H1 (cell line): ENCODE results near the gene SDC4. TPM values are rescaled to one million over a fixed set of nuclear protein-coding genes. Genes with fewer than 3 reads are reported as not detected.

ENCODE experiments used
- CTCF ChIA-PET: fragments of 300-600 bp; sonication (Branson Sonifier 250); formaldehyde crosslinking; loops from one replicate; lab custom pipeline; 2021; ENCODE audit not compliant: partially characterized antibody; lab: Charles Lee
- POLR2A ChIA-PET: fragments of 300-600 bp; sonication (Branson Sonifier 250); formaldehyde crosslinking; loops from one replicate; lab custom pipeline; 2021; ENCODE audit warnings: inconsistent platforms; ENCODE audit not compliant: partially characterized antibody; lab: Charles Lee
- DNase-seq, 2 experiments: peaks; one replicate each; pipeline versions ENCODE4 v3.0.0 to v3.0.0-alpha.2; 2010 to 2022; ENCODE audit warnings: low spot score in 2 of 2, low read depth in 1 of 2, mixed read lengths in 1 of 2
- FAIRE-seq: peaks from 2 replicates; lab custom pipeline; 2011; peaks lifted over from hg19 to GRCh38; lab: Jason Lieb, UNC
- H2AFZ ChIP-seq: 2 replicates; pipeline ENCODE4 v1.8.1; 2012; ENCODE audit warnings: low read length, inconsistent platforms
- H2AK5ac ChIP-seq: 2 replicates; pipeline ENCODE4 v1.6.1; 2013; ENCODE audit warnings: low read depth, low read length
- H2BK120ac ChIP-seq: replicated peaks from 2 replicates; pipeline ENCODE3; 2013; ENCODE audit warnings: low read depth, low read length, inconsistent platforms
- H2BK12ac ChIP-seq: 2 replicates; pipeline ENCODE4 v1.6.1; 2013; ENCODE audit warnings: low read depth, low read length
- H2BK15ac ChIP-seq: 2 replicates; pipeline ENCODE4 v1.6.1; 2013; ENCODE audit warnings: low read length
- H2BK20ac ChIP-seq: 2 replicates; pipeline ENCODE4 v1.6.1; 2013; ENCODE audit warnings: low read length
- H2BK5ac ChIP-seq: 2 replicates; pipeline ENCODE4 v1.6.1; 2013; ENCODE audit warnings: low read depth, low read length
- H3K14ac ChIP-seq: 2 replicates; pipeline ENCODE4 v1.6.1; 2013; ENCODE audit warnings: inconsistent platforms; ENCODE audit not compliant: insufficient read length
- H3K18ac ChIP-seq: 2 replicates; pipeline ENCODE4 v1.6.1; 2013; ENCODE audit warnings: low read length; ENCODE audit errors: extremely low read depth
- H3K23ac ChIP-seq: 2 replicates; pipeline ENCODE4 v1.6.1; 2013; ENCODE audit warnings: inconsistent platforms; ENCODE audit not compliant: insufficient read length
- H3K23me2 ChIP-seq: 2 replicates; pipeline ENCODE4 v1.6.1; 2013; ENCODE audit warnings: low read depth, low read length
- H3K27ac ChIP-seq: 2 replicates; pipeline ENCODE4 v1.6.1; 2011; ENCODE audit warnings: low read depth, low read length, inconsistent platforms
- H3K27me3 ChIP-seq, 4 experiments: replicated peaks in 1 of 4; 1 replicate in 1 of 4; 2 replicates in 3 of 4; pipeline versions ENCODE4 v1.6.1 to v1.8.1; 2011 to 2013; ENCODE audit warnings: low read length in 3 of 4, mild to moderate bottlenecking in 3 of 4, inconsistent platforms in 2 of 4, mixed read lengths in 2 of 4, moderate library complexity in 1 of 4; ENCODE audit not compliant: control insufficient read depth in 3 of 4, insufficient read depth in 3 of 4; ENCODE audit errors: extremely low read depth in 1 of 4
- H3K36me3 ChIP-seq, 4 experiments: 2 replicates each; pipeline versions ENCODE4 v1.6.1 to v1.8.1; 2011 to 2013; ENCODE audit warnings: mild to moderate bottlenecking in 4 of 4, low read length in 3 of 4, moderate library complexity in 2 of 4, control low read depth in 1 of 4, inconsistent platforms in 1 of 4; ENCODE audit not compliant: insufficient read depth in 4 of 4, control insufficient read depth in 2 of 4
- H3K4ac ChIP-seq: replicated peaks from 2 replicates; pipeline ENCODE3; 2013; ENCODE audit warnings: low read length, low read depth, mixed read lengths, inconsistent platforms; ENCODE audit not compliant: insufficient read length
- H3K4me1 ChIP-seq, 4 experiments: replicated peaks in 1 of 4; 1 replicate in 1 of 4; 2 replicates in 3 of 4; pipeline versions ENCODE4 v1.6.1 to v1.8.1; 2011 to 2013; ENCODE audit warnings: low read length in 3 of 4, inconsistent platforms in 2 of 4, mixed read lengths in 1 of 4; ENCODE audit not compliant: insufficient read depth in 4 of 4, control insufficient read depth in 3 of 4
- H3K4me2 ChIP-seq, 2 experiments: 2 replicates each; pipeline versions ENCODE4 v1.6.1 to v1.8.1; 2011 to 2013; ENCODE audit warnings: low read depth in 2 of 2, low read length in 2 of 2, control low read depth in 1 of 2, inconsistent platforms in 1 of 2, mild to moderate bottlenecking in 1 of 2; ENCODE audit not compliant: insufficient read depth in 1 of 2
- H3K4me3 ChIP-seq, 4 experiments: fragments of 200-600, 300-600 bp in 1 of 4; sonication (generic), shearing (Covaris generic), sonication (Bioruptor Twin) in 1 of 4; 2 replicates each; pipeline versions ENCODE4 v1.5.1 to v1.8.1; 2011 to 2016; ENCODE audit warnings: low read length in 4 of 4, low read depth in 3 of 4, control low read depth in 2 of 4, inconsistent platforms in 2 of 4, mild to moderate bottlenecking in 2 of 4, mixed read lengths in 1 of 4, moderate library complexity in 1 of 4; ENCODE audit not compliant: insufficient read depth in 2 of 4; ENCODE audit errors: extremely low read depth in 1 of 4
- H3K56ac ChIP-seq: replicated peaks from 2 replicates; pipeline ENCODE3; 2013; ENCODE audit warnings: low read depth, mild to moderate bottlenecking, mixed read lengths, low read length, inconsistent platforms; ENCODE audit not compliant: insufficient read length
- H3K79me1 ChIP-seq: 2 replicates; pipeline ENCODE4 v1.6.1; 2013; ENCODE audit warnings: low read depth, low read length, control low read depth
- H3K79me2 ChIP-seq, 2 experiments: 2 replicates each; pipeline versions ENCODE4 v1.6.1 to v1.8.1; 2012 to 2013; ENCODE audit warnings: low read length in 2 of 2, mild to moderate bottlenecking in 2 of 2, inconsistent platforms in 1 of 2; ENCODE audit not compliant: insufficient read depth in 2 of 2, control insufficient read depth in 1 of 2
- H3K9ac ChIP-seq, 4 experiments: replicated peaks in 1 of 4; 1 replicate in 1 of 4; 2 replicates in 3 of 4; pipeline versions ENCODE4 v1.6.1 to v1.8.1; 2011 to 2013; ENCODE audit warnings: low read depth in 3 of 4, low read length in 3 of 4, control low read depth in 2 of 4, mild to moderate bottlenecking in 2 of 4, moderate library complexity in 2 of 4, inconsistent platforms in 1 of 4; ENCODE audit errors: extremely low read depth in 1 of 4
- H3K9me3 ChIP-seq, 2 experiments: 2 replicates each; pipeline versions ENCODE4 v1.6.1 to v1.8.1; 2012 to 2013; ENCODE audit warnings: mild to moderate bottlenecking in 2 of 2, moderate library complexity in 2 of 2, control low read depth in 1 of 2, inconsistent platforms in 1 of 2, low read depth in 1 of 2, low read length in 1 of 2, mixed read lengths in 1 of 2; ENCODE audit not compliant: insufficient read depth in 2 of 2
- H4K20me1 ChIP-seq, 2 experiments: replicated peaks in 1 of 2; 2 replicates each; pipeline versions ENCODE3 to v1.8.1; 2011 to 2013; ENCODE audit warnings: inconsistent platforms in 2 of 2, low read length in 2 of 2, mild to moderate bottlenecking in 1 of 2; ENCODE audit not compliant: insufficient read depth in 2 of 2, control insufficient read depth in 1 of 2
- H4K5ac ChIP-seq: 2 replicates; pipeline ENCODE4 v1.6.1; 2013; ENCODE audit warnings: low read length, low read depth, mixed read lengths, inconsistent platforms; ENCODE audit not compliant: insufficient read length
- H4K8ac ChIP-seq: 2 replicates; pipeline ENCODE4 v1.8.0; 2013; ENCODE audit warnings: mild to moderate bottlenecking, moderate library complexity, low read length, inconsistent platforms; ENCODE audit not compliant: insufficient read depth; ENCODE audit errors: extremely low read depth
- H4K91ac ChIP-seq: replicated peaks from 2 replicates; pipeline ENCODE3; 2013; ENCODE audit warnings: low read length, mixed read lengths, inconsistent platforms; ENCODE audit not compliant: insufficient read length
- ASH2L ChIP-seq: fragments of 200-600, 300-600 bp; sonication (generic); IDR thresholded peaks from one replicate; pipeline ENCODE4 v1.7.1; 2017; ENCODE audit warnings: low read length
- RAD21 ChIP-seq, 2 experiments: IDR thresholded peaks in 1 of 2; conservative IDR thresholded peaks in 1 of 2; 2 replicates each; pipeline ENCODE4 v1.6.1; 2011; ENCODE audit warnings: low read depth in 2 of 2, low read length in 2 of 2, improper control_type of control experiment in 1 of 2, inconsistent platforms in 1 of 2, mild to moderate bottlenecking in 1 of 2, moderate library complexity in 1 of 2
- RXRA ChIP-seq: IDR thresholded peaks from 2 replicates; pipeline ENCODE4 v1.6.1; 2011; ENCODE audit warnings: low read depth, mild to moderate bottlenecking, low read length, moderate library complexity; ENCODE audit not compliant: insufficient read depth
- SP4 ChIP-seq: IDR thresholded peaks from 2 replicates; pipeline ENCODE4 v1.6.1; 2012; ENCODE audit warnings: low read length, inconsistent platforms
- WGBS, 2 experiments: shearing (Covaris generic) in 1 of 2; methylation state at CpG; one replicate each; pipeline versions ENCODE4 v1.1.6 to v1.1.7; 2013 to 2015; ENCODE audit warnings: low lambda C conversion rate in 2 of 2, mixed read lengths in 2 of 2, inconsistent platforms in 1 of 2, low coverage in 1 of 2, missing lambda C conversion rate in 1 of 2; ENCODE audit not compliant: insufficient replicate concordance in 2 of 2, insufficient coverage in 1 of 2, insufficient read length in 1 of 2; ENCODE audit errors: extremely low coverage in 1 of 2, missing lambda C conversion rate in 1 of 2; 5-methylcytosine and 5-hydroxymethylcytosine counted together
- polyA plus RNA-seq, 7 experiments: library from polyadenylated mRNA; depleted of rRNA in 3 of 7; stranded (reverse) in 5 of 7; unstranded in 2 of 7; fragments of >200 nt in 5 of 7; fragments of 200-250 nt in 2 of 7; gene quantifications; 1 replicate in 5 of 7; 2 replicates in 1 of 7; 4 replicates in 1 of 7; pipeline versions ENCODE4 v1.2.1 to v1.2.3, GENCODE V29; 2011 to 2013; ENCODE audit warnings: missing spikeins in 2 of 7, mixed read lengths in 2 of 7
- total RNA-seq: library from RNA; stranded (reverse); fragmentation: NEBNext Ultra II Directional; extraction: Animal tissue kit (Norgen Biotek cat#: 25700); gene quantifications from 2 replicates; pipeline ENCODE4 v1.2.1, GENCODE V29; 2021
- TF ChIP-seq, protein P1 (sequence below): IDR thresholded peaks from 2 replicates; pipeline ENCODE4 v1.6.1; 2012; ENCODE audit warnings: inconsistent platforms

Gene SDC4
- total and polyA plus RNA-seq, 2 of the 8 experiments (the other 6 are each of a cell fraction or from before 2014, with no cell fraction given) = 34.6 to 60.2 TPM

DNA sequence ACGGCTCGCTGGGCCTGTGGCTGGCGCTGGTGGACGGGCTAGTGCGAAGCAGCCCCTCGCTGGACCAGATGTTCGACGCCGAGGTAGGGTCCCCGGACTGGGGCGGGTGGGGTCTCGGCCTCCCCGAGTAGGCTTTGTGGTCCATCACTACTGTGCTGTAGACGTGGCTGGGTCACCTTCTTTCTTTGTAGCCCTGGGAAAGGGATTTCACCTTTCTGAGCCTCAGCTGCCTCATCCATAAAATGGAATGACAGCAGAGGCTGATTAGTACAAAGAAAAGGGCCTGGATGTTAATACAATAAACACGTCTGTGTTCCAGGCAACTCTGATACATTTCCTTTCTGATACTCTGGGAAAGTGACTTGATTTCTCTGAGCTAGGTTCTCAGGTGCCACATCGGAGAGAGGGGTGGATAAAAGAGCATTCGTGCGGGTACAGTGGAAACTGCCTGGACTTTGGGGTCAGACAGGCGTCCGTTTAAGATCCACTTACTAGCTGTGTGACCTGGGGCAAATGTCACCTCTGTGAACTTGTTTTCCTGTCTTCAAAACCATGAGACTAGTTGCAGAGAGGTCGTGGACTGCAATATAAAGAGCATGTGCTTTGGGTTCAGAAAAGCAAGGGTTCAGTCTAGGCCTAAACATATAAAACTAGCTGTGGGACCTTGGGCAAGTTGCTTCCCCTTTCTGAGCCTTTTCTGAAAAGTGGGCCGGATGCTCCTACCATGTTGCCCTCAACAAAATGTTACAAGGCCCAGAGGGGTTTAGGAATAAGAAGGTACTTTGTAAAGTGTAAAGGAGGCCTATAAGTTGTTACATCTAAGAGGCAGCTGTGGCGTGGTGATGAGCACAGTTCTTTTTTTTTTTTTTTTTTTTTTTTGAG lies 15.6 kb upstream of the SDC4 start:
- H3K4me1 ChIP-seq = peaks cover 0 to 7% (median 4%) of the 10 kb centered on the region in 4 experiments; a peak in 6 of 7 replicates
- H2AFZ ChIP-seq = no peak overlapping the region
- H4K5ac ChIP-seq = no peak overlapping the region
- H3K18ac ChIP-seq = no peak overlapping the region
- no peak overlapping the region; the same call in 1 of the 2 replicates for H2BK12ac ChIP-seq
- H3K9ac ChIP-seq = peak overlapping the region in 3 of 4 experiments; percentile 51 to 87 (median 77); a peak in 5 of 7 replicates
- FAIRE-seq (no peak), DNase-seq (no peak)
- no peaks in the 10 kb centered on the region for H3K27me3 ChIP-seq
- H3K4me2 ChIP-seq = peak overlapping the region; percentile 63 to 78
- H3K23ac ChIP-seq = no peak overlapping the region
- ChIA-PET CTCF (interaction anchor here (0.6 to 6.8 kb wide), 28 partner anchors 11 to 155 kb away, joined by 3 to 85 read pairs (median 6); partner anchors contain the start of genes PIGT, SDC4 and TP53TG5), POLR2A (interaction anchor here (0.6 to 13.2 kb wide), 12 partner anchors 10 to 413 kb away, joined by 3 to 113 read pairs (median 4); partner anchors contain the start of gene SDC4)
- H2AK5ac ChIP-seq = no peak overlapping the region
- no peak for TF ChIP-seq SP4
- TF ChIP-seq ASH2L = no peak
- TF ChIP-seq RXRA = no peak
- no peak for TF ChIP-seq RAD21 (IDR thresholded peaks at IDR 0.05 in 1 of 2, conservative IDR thresholded peaks at IDR 0.05 in 1 of 2; ENCODE audit: low read depth in 2 of 2, low read length in 2 of 2)
- TF ChIP-seq, protein P1, sequence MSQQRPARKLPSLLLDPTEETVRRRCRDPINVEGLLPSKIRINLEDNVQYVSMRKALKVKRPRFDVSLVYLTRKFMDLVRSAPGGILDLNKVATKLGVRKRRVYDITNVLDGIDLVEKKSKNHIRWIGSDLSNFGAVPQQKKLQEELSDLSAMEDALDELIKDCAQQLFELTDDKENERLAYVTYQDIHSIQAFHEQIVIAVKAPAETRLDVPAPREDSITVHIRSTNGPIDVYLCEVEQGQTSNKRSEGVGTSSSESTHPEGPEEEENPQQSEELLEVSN = no peak
- no peak overlapping the region for H4K91ac ChIP-seq
- H2BK120ac ChIP-seq = no peak overlapping the region
- H2BK5ac ChIP-seq = peak overlapping the region; percentile 89; the same call in 1 of the 2 replicates
- no peak overlapping the region for H3K4ac ChIP-seq
- peaks cover 0 to 8% of the 10 kb centered on the region in 2 experiments for H4K20me1 ChIP-seq
- no peak overlapping the region for H4K8ac ChIP-seq
- H3K56ac ChIP-seq = no peak overlapping the region
- peak overlapping the region; percentile 54 to 98 (median 80) for H3K4me3 ChIP-seq
- H2BK15ac ChIP-seq = no peak overlapping the region
- H3K23me2 ChIP-seq = peaks cover 7% of the 10 kb centered on the region
- peaks cover 0 to 13% of the 10 kb centered on the region in 2 experiments; a peak in 2 of 4 replicates for H3K79me2 ChIP-seq
- H3K79me1 ChIP-seq = peaks cover 6% of the 10 kb centered on the region; the same call in 1 of the 2 replicates
- no peak overlapping the region for H3K27ac ChIP-seq
- peaks cover 3 to 12% (median 6%) of the 10 kb centered on the region in 4 experiments; a peak in 6 of 8 replicates for H3K36me3 ChIP-seq
- WGBS, 2 experiments = 36% methylated on average over 21 of the region's 23 CpGs; no CpG with 5 or more reads in 1 of the 2 experiments
- no peak overlapping the region for H2BK20ac ChIP-seq
- no peaks in the 10 kb centered on the region for H3K9me3 ChIP-seq
- no peak overlapping the region for H3K14ac ChIP-seq
